Fibroblast of skin of scalp (primary cell): ENCODE results near the gene NAIF1.
"Not testable (repeated sequence)": the region's sequence is repeated elsewhere in the genome, so short reads cannot be mapped to it uniquely, and the experiment has no call there.

Experiments used
- DNase-seq: peaks from one replicate; pipeline ENCODE4 v3.0.0-alpha.2; 2013

The NAIF1 gene

GRCh38 chr9:128084746-128085145 lies 17.6 kb upstream of the NAIF1 start:
- DNase-seq, result no peak

GRCh38 chr9:128082151-128082550 lies 15.0 kb upstream of the NAIF1 start:
- DNase-seq, result no peak

GRCh38 chr9:128081056-128081455 lies 13.9 kb upstream of the NAIF1 start:
- DNase-seq, result peak; percentile 88

- DNase-seq, result no peak
Measured at GRCh38 chr9:128080206-128080605, 13.1 kb upstream of the NAIF1 start.

- no peak for DNase-seq
Measured at GRCh38 chr9:128078504-128079434, 11.6 kb upstream of the NAIF1 start.

- DNase-seq, result no peak
Measured at GRCh38 chr9:128077847-128078503, 10.9 kb upstream of the NAIF1 start.

GRCh38 chr9:128073253-128073886 lies 6.2 kb upstream of the NAIF1 start:
- DNase-seq, result no peak

GRCh38 chr9:128072144-128073021 lies 5.3 kb upstream of the NAIF1 start:
- DNase-seq, result peak; percentile 87

GRCh38 chr9:128071475-128071874 lies 4.4 kb upstream of the NAIF1 start:
- DNase-seq, result not testable (repeated sequence)

GRCh38 chr9:128070874-128071273 lies 3.8 kb upstream of the NAIF1 start:
- DNase-seq, result no peak

GRCh38 chr9:128068386-128069205 lies 1.5 kb upstream of the NAIF1 start:
- DNase-seq, result no peak

GRCh38 chr9:128067645-128068385 lies 695 bp upstream of the NAIF1 start, which contains the start of gene SLC25A25:
TSS of gene SLC25A25 (plus strand) at chr9:128068232. CDS start at chr9:128068320, 88 bp downstream.
- peak; percentile 99 for DNase-seq

- no peak for DNase-seq
Measured at GRCh38 chr9:128065907-128066712, 1.0 kb downstream of the NAIF1 start.

- no peak for DNase-seq
Measured at GRCh38 chr9:128062846-128063831, 4.0 kb downstream of the NAIF1 start.

GRCh38 chr9:128062279-128062678 lies 4.8 kb downstream of the NAIF1 start:
- no peak for DNase-seq

- no peak for DNase-seq
Measured at GRCh38 chr9:128061275-128061960, 5.7 kb downstream of the NAIF1 start.

- DNase-seq, result no peak
Measured at GRCh38 chr9:128059365-128059983, 7.6 kb downstream of the NAIF1 start.
